HepG2 (cell line): ENCODE measurements around the gene PSMD12. TPM values are rescaled to one million over a fixed set of nuclear protein-coding genes. Genes with fewer than 3 reads are reported as not detected.

Experiments used
- ATAC-seq: fragments of 200-7000 bp; cut with Tn5 transposase; 3 replicates; pipeline ENCODE4 v1.9.1; 2020; ENCODE audit warnings: mild to moderate bottlenecking, moderate library complexity
- BruUV-seq: library from RNA; stranded (reverse); fragments of 400-500 nt; replicated peaks from 2 replicates; lab custom pipeline; 2021; lab: Mats Ljungman, UMichigan
- CTCF ChIA-PET: fragments of 300-600 bp; formaldehyde crosslinking; extraction: SDS; loops from one replicate; lab custom pipeline; 2021; ENCODE audit warnings: low total read pairs, inconsistent platforms, low intra/inter-chr PET ratio; lab: Yijun Ruan, JAX
- POLR2A ChIA-PET: fragments of 350-600 bp; sonication (Branson Sonifier 250); formaldehyde crosslinking; loops from one replicate; lab custom pipeline; 2020; ENCODE audit warnings: antibody characterized with exemption, inconsistent platforms; lab: Yijun Ruan, JAX
- DNase-seq: peaks from one replicate; pipeline ENCODE4 v3.0.0-alpha.2; 2015; ENCODE audit warnings: low spot score
- FAIRE-seq: peaks from 3 replicates; lab custom pipeline; 2011; peaks lifted over from hg19 to GRCh38; lab: Jason Lieb, UNC
- H2AFZ ChIP-seq: one replicate; pipeline ENCODE4 v1.6.1; 2011; ENCODE audit warnings: low read length, inconsistent platforms
- H3K27ac ChIP-seq: fragments of 300-600 bp; 3 replicates; pipeline ENCODE4 v1.8.0; 2011; ENCODE audit warnings: mixed run types, mild to moderate bottlenecking, mixed read lengths, low read length, inconsistent platforms; ENCODE audit not compliant: insufficient read depth; ENCODE audit errors: extremely low read length
- H3K27me3 ChIP-seq, 2 experiments: fragments of 200-600 bp in 1 of 2; 2 replicates in 1 of 2; 3 replicates in 1 of 2; pipeline versions ENCODE4 v1.6.0 to v1.8.0; 2011; ENCODE audit warnings: low read length in 2 of 2, mild to moderate bottlenecking in 2 of 2, moderate library complexity in 2 of 2, inconsistent platforms in 1 of 2; ENCODE audit not compliant: insufficient read depth in 2 of 2, control insufficient read depth in 1 of 2
- H3K36me3 ChIP-seq, 2 experiments: fragments of 200-600 bp in 1 of 2; replicated peaks in 1 of 2; 2 replicates in 1 of 2; 3 replicates in 1 of 2; pipeline versions ENCODE4 v1.5.1 to v1.8.0; 2011; ENCODE audit warnings: low read length in 2 of 2, inconsistent platforms in 1 of 2; ENCODE audit not compliant: insufficient read depth in 2 of 2, control insufficient read depth in 1 of 2
- H3K4me1 ChIP-seq: 2 replicates; pipeline ENCODE4 v1.5.1; 2012; ENCODE audit warnings: low read length, inconsistent platforms; ENCODE audit not compliant: insufficient read depth
- H3K4me2 ChIP-seq: 2 replicates; pipeline ENCODE4 v1.6.0; 2011; ENCODE audit warnings: low read depth, low read length, inconsistent platforms
- H3K4me3 ChIP-seq, 3 experiments: fragments of 200-600 bp in 1 of 3; sonication (generic), shearing (Covaris generic) in 1 of 3; replicated peaks in 1 of 3; 2 replicates each; pipeline ENCODE4 v1.5.1; 2011 to 2016; ENCODE audit warnings: low read length in 3 of 3, inconsistent platforms in 2 of 3, low read depth in 2 of 3, mild to moderate bottlenecking in 2 of 3, control low read depth in 1 of 3, mixed read lengths in 1 of 3; ENCODE audit not compliant: insufficient read depth in 1 of 3
- H3K79me2 ChIP-seq: one replicate; pipeline ENCODE4 v1.6.1; 2011; ENCODE audit warnings: low read length, inconsistent platforms; ENCODE audit not compliant: insufficient read depth
- H3K9ac ChIP-seq: 2 replicates; pipeline ENCODE4 v1.6.0; 2011; ENCODE audit warnings: mild to moderate bottlenecking, low read depth, low read length, inconsistent platforms; ENCODE audit not compliant: insufficient read depth
- H3K9me3 ChIP-seq: 2 replicates; pipeline ENCODE4 v1.5.1; 2012; ENCODE audit warnings: mild to moderate bottlenecking, low read length
- H4K20me1 ChIP-seq: 2 replicates; pipeline ENCODE4 v1.6.0; 2011; ENCODE audit warnings: inconsistent platforms, mild to moderate bottlenecking, low read length, moderate library complexity; ENCODE audit not compliant: insufficient read depth
- ATF7-NPFF ChIP-seq: sonication (generic); formaldehyde crosslinking; IDR thresholded peaks from 2 replicates; pipeline ENCODE4 v1.8.1; 2023; ENCODE audit warnings: mild to moderate bottlenecking, low read depth, missing genetic modification reagents, moderate library complexity
- FOXC1 ChIP-seq: sonication (generic); formaldehyde crosslinking; IDR thresholded peaks from 2 replicates; pipeline ENCODE4 v1.8.0; 2022; ENCODE audit warnings: mild to moderate bottlenecking, missing genetic modification reagents, borderline replicate concordance
- HOXA7 ChIP-seq: sonication (generic); formaldehyde crosslinking; IDR thresholded peaks from 2 replicates; pipeline ENCODE4 v1.8.1; 2022; ENCODE audit warnings: mild to moderate bottlenecking, missing genetic modification reagents, moderate library complexity
- ISX ChIP-seq: sonication (generic); formaldehyde crosslinking; conservative IDR thresholded peaks from 2 replicates; pipeline ENCODE4 v1.5.0; 2020; ENCODE audit warnings: missing genetic modification reagents
- POLR2G ChIP-seq: fragments of 200-400 bp; formaldehyde crosslinking; IDR thresholded peaks from 2 replicates; pipeline ENCODE4 v1.6.1; 2018; ENCODE audit warnings: mild to moderate bottlenecking, low read depth, low read length, moderate library complexity
- SMARCC2 ChIP-seq: fragments of 450-650 bp; IDR thresholded peaks from 2 replicates; pipeline ENCODE4 v1.6.1; 2017; ENCODE audit warnings: antibody characterized with exemption, mild to moderate bottlenecking
- SRF ChIP-seq: IDR thresholded peaks from 2 replicates; pipeline ENCODE4 v1.6.1; 2011; ENCODE audit warnings: mild to moderate bottlenecking, low read depth, low read length, moderate library complexity
- ZNF20 ChIP-seq: sonication (generic); formaldehyde crosslinking; IDR thresholded peaks from 2 replicates; pipeline ENCODE4 v1.4.0; 2020; ENCODE audit warnings: mild to moderate bottlenecking, moderate library complexity, missing genetic modification reagents
- ZZZ3 ChIP-seq: sonication (generic); formaldehyde crosslinking; IDR thresholded peaks from 2 replicates; pipeline ENCODE4 v1.4.0; 2020; ENCODE audit warnings: missing genetic modification reagents, mild to moderate bottlenecking, borderline replicate concordance
- WGBS: methylation state at CpG from one replicate; pipeline ENCODE4 v1.1.6; 2017; ENCODE audit warnings: low lambda C conversion rate; 5-methylcytosine and 5-hydroxymethylcytosine counted together
- in situ Hi-C: cut with HindIII; loops from 2 replicates; pipeline ENCODE4 v1.10.0; 2017; ENCODE audit warnings: low pct_unique_long_range_greater_than_20kb; ENCODE audit not compliant: extremely low pct_ligation_motif_present
- intact Hi-C: fragments of 100-400 bp; cut with micrococcal nuclease; formaldehyde crosslinking; loops from one replicate; pipeline ENCODE4 v1.10.0; 2022; ENCODE audit not compliant: unreplicated experiment
- polyA plus RNA-seq, 8 experiments: library from polyadenylated mRNA; depleted of rRNA in 3 of 8; stranded (reverse) in 7 of 8; unstranded in 1 of 8; fragments of >200 nt; fragmentation: Illumina TruSeq in 4 of 8; extraction: Trizol in 4 of 8; gene quantifications; 2 replicates each; pipeline versions ENCODE4 v1.2.1 to v1.2.3, GENCODE V29; 2011 to 2016; ENCODE audit warnings: low read depth in 4 of 8, missing spikeins in 1 of 8, mixed read lengths in 1 of 8; ENCODE audit not compliant: insufficient read depth in 1 of 8
- total RNA-seq, 5 experiments: library from RNA; depleted of rRNA; stranded (reverse); fragments of >200 nt; fragmentation: Illumina TruSeq; extraction: Trizol; gene quantifications; 2 replicates each; pipeline ENCODE4 v1.2.3, GENCODE V29; 2016; ENCODE audit warnings: low read depth in 1 of 5
- TF ChIP-seq, protein P1 (sequence below): sonication (generic); formaldehyde crosslinking; IDR thresholded peaks from 2 replicates; pipeline ENCODE4; 2020; ENCODE audit warnings: missing genetic modification reagents, mild to moderate bottlenecking, borderline replicate concordance
- TF ChIP-seq, protein P2 (sequence below): sonication (generic); formaldehyde crosslinking; IDR thresholded peaks from 2 replicates; pipeline ENCODE4 v1.4.0; 2020; ENCODE audit warnings: mild to moderate bottlenecking, low read depth, missing genetic modification reagents
- TF ChIP-seq, protein P3 (sequence below): sonication (generic); formaldehyde crosslinking; IDR thresholded peaks from 2 replicates; pipeline ENCODE4 v1.4.0; 2020; ENCODE audit warnings: mild to moderate bottlenecking, missing genetic modification reagents
- TF ChIP-seq, protein P4 (sequence below): IDR thresholded peaks from 2 replicates; pipeline ENCODE4 v1.6.1; 2016; ENCODE audit warnings: missing genetic modification reagents, missing compliant biosample characterization

PSMD12 gene
- total and polyA plus RNA-seq, 2 of the 13 experiments (the other 11 are each of a cell fraction or from before 2014, with no cell fraction given) = 27.4 to 71.7 TPM

DNA sequence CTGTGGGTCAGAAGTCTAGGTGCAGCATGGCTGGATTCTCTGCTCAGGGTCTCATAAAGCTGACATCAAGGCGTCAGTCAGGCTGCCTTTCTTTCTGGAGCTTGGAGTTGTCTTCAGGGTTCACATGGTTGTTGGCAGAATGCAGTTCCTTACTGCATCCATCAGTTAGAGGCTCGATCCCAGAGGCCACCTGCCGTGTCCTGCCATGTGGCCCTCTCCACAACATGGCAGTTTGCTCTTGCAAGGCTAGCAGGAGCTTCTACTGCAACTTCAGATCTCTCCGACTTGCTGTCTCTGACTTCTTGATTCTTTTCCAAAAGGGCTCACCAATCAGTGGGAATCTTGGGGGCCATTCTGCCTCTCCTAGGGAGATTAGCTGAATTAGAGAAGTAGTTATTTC is 22.6 kb upstream of the PSMD12 start:
- in situ Hi-C loops = no loop called here
- TF ChIP-seq POLR2G = no peak
- TF ChIP-seq ZNF20 = no peak
- no peak for TF ChIP-seq ZZZ3 (CRISPR knock-in tag)
- TF ChIP-seq HOXA7 (CRISPR knock-in tag) = no peak
- TF ChIP-seq, protein P1, sequence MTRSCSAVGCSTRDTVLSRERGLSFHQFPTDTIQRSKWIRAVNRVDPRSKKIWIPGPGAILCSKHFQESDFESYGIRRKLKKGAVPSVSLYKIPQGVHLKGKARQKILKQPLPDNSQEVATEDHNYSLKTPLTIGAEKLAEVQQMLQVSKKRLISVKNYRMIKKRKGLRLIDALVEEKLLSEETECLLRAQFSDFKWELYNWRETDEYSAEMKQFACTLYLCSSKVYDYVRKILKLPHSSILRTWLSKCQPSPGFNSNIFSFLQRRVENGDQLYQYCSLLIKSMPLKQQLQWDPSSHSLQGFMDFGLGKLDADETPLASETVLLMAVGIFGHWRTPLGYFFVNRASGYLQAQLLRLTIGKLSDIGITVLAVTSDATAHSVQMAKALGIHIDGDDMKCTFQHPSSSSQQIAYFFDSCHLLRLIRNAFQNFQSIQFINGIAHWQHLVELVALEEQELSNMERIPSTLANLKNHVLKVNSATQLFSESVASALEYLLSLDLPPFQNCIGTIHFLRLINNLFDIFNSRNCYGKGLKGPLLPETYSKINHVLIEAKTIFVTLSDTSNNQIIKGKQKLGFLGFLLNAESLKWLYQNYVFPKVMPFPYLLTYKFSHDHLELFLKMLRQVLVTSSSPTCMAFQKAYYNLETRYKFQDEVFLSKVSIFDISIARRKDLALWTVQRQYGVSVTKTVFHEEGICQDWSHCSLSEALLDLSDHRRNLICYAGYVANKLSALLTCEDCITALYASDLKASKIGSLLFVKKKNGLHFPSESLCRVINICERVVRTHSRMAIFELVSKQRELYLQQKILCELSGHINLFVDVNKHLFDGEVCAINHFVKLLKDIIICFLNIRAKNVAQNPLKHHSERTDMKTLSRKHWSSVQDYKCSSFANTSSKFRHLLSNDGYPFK (CRISPR knock-in tag) = no peak
- no peak for TF ChIP-seq ISX (CRISPR knock-in tag)
- TF ChIP-seq, protein P2, sequence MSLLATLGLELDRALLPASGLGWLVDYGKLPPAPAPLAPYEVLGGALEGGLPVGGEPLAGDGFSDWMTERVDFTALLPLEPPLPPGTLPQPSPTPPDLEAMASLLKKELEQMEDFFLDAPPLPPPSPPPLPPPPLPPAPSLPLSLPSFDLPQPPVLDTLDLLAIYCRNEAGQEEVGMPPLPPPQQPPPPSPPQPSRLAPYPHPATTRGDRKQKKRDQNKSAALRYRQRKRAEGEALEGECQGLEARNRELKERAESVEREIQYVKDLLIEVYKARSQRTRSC = no peak
- TF ChIP-seq FOXC1 (CRISPR knock-in tag) = no peak
- TF ChIP-seq SRF = no peak
- TF ChIP-seq ATF7-NPFF = no peak
- TF ChIP-seq, protein P3, sequence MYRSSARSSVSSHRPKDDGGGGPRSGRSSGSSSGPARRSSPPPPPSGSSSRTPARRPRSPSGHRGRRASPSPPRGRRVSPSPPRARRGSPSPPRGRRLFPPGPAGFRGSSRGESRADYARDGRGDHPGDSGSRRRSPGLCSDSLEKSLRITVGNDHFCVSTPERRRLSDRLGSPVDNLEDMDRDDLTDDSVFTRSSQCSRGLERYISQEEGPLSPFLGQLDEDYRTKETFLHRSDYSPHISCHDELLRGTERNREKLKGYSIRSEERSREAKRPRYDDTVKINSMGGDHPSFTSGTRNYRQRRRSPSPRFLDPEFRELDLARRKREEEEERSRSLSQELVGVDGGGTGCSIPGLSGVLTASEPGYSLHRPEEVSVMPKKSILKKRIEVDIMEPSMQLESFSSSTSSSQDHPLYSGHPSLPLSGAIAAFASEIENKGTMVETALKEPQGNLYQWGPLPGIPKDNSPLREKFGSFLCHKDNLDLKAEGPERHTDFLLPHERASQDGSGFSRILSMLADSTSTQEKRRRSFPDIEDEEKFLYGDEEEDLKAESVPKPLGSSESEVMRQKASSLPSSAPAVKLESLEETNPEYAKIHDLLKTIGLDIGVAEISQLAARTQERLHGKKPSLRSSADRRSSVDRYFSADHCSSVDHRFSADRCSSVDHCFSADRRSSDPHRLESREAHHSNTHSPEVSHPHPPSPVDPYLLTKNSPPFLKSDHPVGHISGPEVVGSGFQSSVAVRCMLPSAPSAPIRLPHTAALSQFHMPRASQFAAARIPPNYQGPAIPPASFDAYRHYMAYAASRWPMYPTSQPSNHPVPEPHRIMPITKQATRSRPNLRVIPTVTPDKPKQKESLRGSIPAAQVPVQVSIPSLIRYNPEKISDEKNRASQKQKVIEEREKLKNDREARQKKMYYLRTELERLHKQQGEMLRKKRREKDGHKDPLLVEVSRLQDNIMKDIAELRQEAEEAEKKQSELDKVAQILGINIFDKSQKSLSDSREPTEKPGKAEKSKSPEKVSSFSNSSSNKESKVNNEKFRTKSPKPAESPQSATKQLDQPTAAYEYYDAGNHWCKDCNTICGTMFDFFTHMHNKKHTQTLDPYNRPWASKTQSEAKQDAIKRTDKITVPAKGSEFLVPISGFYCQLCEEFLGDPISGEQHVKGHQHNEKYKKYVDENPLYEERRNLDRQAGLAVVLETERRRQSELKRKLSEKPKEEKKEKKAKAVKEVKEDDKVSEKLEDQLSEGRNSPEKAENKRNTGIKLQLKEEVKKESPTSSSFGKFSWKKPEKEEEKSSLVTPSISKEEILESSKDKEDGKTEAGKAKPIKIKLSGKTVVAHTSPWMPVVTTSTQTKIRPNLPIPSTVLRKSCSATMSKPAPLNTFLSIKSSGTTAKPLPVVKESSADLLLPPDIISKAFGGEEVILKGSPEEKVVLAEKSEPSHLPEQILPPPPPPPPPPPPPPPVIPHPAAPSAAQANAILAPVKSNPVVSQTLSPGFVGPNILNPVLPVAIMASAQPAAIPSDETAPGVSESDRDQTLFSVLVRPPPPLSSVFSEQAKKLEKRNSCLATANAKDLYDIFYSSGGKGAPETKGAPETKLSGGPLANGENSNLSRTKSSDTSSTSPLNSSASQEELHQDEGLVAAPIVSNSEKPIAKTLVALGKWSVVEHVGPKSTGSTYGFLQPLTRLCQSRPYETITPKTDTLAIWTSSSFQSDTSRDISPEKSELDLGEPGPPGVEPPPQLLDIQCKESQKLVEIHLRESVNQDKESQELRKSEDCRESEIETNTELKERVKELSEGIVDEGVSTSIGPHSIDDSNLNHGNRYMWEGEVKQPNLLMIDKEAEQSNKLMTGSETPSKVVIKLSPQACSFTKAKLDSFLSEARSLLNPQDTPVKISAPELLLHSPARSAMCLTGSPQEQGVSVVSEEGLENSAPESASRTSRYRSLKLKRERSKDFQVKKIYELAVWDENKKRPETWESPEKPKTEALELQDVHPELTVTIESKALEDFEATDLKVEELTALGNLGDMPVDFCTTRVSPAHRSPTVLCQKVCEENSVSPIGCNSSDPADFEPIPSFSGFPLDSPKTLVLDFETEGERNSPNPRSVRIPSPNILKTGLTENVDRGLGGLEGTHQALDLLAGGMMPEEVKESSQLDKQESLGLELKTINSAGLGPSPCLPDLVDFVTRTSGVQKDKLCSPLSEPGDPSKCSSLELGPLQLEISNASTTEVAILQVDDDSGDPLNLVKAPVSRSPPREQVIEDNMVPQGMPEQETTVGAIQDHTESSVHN = no peak
- TF ChIP-seq SMARCC2 = no peak
- TF ChIP-seq, protein P4, sequence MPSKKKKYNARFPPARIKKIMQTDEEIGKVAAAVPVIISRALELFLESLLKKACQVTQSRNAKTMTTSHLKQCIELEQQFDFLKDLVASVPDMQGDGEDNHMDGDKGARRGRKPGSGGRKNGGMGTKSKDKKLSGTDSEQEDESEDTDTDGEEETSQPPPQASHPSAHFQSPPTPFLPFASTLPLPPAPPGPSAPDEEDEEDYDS (CRISPR knock-in tag) = no peak

More for the DNA sequence above, 22.6 kb upstream of the PSMD12 start:
- 71% methylated on average over 4 of the region's 4 CpGs for WGBS
- Histone ChIP-seq H3K4me1 (peaks cover 15% of the 10 kb centered on the region), H3K79me2 (no peaks in the 10 kb centered on the region), H4K20me1 (no peaks in the 10 kb centered on the region), H2AFZ (no peak overlapping the region), H3K9me3 (no peaks in the 10 kb centered on the region), H3K4me2 (no peak overlapping the region), H3K27me3 (no peaks in the 10 kb centered on the region), H3K4me3 (no peak overlapping the region), H3K27ac (no peak overlapping the region), H3K36me3 (no peaks in the 10 kb centered on the region), H3K9ac (no peak overlapping the region)
- BruUV-seq = no TSS peak
- no peak for DNase-seq
- intact Hi-C loops = loop anchor here (5.0 kb wide), 1 partner anchor 238 kb away; no protein-coding TSS in a partner anchor
- POLR2A ChIA-PET = no interaction called here
- no peak for ATAC-seq
- FAIRE-seq = no peak
- CTCF ChIA-PET = no interaction called here
